ENCODE data around the gene RTL5.

DNA sequence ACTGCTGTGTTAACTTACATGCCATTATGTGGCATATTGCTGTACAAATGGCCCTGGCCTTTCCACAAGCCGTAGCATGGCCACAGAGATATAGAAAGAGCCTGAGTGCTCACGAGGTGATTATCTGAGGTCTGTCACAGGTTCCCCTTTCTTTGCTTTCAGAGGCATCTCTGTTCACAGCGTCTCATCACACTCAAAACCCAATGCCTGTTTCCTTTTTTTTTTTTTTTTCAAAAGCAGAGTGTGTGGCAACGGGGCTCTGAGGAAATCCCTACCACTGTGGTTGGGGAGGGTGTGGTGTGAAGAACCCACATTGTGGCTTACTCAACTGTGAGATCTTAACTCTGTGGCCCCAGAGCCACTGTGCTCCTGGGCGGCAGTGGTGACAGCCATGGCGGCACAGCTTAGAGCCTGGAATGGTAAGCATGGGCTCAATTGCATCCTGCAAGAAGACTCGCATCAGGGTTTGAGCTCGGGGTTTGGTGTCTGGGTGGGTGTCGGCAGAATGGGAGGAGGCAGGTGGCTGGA, 30.8 kb downstream of the RTL5 start:
- TF ChIP-seq POLR2AphosphoS5 (IDR thresholded peaks at IDR 0.05; ENCODE audit: low read depth): peak; percentile 83
- no peak for TF ChIP-seq CTCF (IDR thresholded peaks at IDR 0.05; ENCODE audit: insufficient read depth, low read length)

Measured in HL-60 (cell line).